Medulla oblongata (tissue), 1 donor: ENCODE data around the gene METTL8.

Source experiments
- DNase-seq: peaks from one replicate; pipeline ENCODE4 v3.0.0-alpha.2; 2015; ENCODE audit errors: extremely low spot score

Gene METTL8

DNA sequence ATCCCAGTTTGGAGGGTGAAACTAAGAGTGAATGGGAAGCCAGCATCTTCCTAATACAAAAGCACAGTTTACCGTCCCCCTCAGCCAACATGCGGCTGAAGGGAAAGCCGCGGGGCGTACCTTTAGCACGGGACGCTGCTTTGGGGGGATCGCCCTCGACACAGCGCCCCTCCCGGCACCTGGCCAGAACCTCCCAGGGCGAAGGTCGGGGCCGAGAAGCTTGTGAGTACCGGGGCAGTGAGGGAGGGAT, at the start of gene METTL8:
TSS of gene METTL8 (minus strand) at position 228 of the 250 bp plus-strand sequence. CDS start 41,805 bp downstream, outside the sequence.
- no peak for DNase-seq

- DNase-seq, result no peak
These were observed 49.1 kb upstream of the METTL8 start for GRCh38 chr2:171482877-171483276.

DNA sequence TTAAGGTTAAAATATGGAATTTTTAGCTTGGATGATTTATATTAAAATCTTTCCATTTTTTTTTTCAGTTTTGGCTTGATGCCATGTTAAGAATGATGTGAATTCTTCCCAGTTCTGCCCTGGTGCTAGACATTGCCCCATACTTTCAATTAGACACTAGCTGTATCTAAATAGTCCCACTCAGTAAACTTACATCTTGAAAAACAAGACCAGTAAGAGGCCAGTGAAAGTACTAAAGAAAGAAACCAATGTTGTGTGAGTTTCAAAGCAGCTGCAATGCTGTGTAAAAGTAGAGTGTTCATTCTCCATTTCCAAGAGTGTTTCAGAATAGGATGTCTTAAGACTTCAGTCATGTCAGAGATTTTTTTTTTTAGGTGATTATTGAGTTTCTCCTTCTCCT, 48.5 kb upstream of the METTL8 start:
- DNase-seq, result no peak

DNA sequence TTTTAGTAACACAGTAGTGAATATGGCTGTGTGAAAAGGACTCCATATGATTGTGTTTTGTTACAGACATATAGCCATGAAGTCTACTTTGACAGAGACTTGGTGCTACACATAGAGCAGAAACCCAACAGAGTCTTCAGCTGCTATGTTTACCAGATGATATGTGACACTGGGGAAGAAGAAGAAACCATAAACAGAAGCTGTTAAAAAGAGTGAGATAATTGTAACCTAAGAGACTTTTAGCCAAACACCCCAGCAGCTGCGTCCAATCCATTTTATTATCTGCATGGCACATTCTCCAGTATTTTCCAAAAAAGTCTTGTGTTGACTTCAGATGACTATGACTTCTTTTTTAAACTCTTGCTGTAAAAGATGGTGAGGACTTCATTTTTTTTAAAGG, 47.1 kb upstream of the METTL8 start:
- DNase-seq, result no peak

DNA sequence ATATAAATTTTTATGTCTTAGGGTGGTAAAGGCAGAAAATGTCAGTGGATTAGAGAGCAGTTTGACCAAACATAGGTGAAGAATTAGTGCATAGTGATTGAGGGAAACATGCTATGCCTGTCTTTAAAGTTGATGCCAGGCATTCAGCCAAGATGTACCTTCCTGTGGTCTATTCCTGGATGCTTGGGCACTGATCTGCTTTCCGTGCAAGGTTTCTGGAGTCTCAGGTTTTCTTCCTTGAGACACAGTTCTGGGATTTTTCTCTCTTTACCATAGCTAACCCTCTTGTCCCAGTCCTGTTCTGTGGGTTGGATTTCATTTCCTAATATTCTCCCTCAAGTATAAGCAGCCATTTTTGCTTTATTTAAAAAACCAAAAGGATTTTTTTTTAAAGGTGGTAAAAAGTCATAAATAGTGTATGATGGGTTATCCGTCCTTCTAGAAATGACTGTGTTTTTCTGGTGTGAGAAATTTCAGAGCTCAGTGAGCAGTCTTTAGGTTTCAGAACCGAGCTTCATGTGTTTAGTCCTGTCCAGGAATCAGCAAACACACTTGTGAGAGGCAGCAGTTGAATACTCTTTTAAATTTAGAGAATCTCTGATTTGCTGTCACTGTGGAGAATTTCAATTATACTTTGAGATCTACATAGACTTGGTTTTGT, 45.5 kb upstream of the METTL8 start:
- no peak for DNase-seq

GRCh38 chr2:171478345-171478744, 44.6 kb upstream of the METTL8 start:
- DNase-seq, result no peak

DNA sequence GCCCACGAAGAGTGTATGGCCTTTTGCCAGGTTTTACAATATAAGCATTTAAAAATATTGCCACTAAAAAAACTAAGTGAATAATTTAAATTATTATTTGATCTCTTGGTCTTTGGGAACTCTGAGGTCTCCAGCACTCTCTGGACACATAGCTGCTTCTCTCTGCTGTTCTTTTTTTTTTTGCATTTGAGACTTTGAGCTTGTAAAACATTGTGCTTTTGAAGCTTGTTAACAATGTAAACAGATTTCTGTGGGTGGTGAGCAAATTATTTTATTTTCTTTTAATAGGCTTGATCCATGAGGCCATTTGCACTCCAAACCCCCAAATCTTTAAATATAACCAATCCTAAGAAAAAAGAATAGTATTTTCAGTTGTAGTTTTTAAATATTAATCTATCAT, 42.2 kb upstream of the METTL8 start:
- DNase-seq, result no peak

GRCh38 chr2:171470129-171470528, 36.3 kb upstream of the METTL8 start:
- no peak for DNase-seq

DNA sequence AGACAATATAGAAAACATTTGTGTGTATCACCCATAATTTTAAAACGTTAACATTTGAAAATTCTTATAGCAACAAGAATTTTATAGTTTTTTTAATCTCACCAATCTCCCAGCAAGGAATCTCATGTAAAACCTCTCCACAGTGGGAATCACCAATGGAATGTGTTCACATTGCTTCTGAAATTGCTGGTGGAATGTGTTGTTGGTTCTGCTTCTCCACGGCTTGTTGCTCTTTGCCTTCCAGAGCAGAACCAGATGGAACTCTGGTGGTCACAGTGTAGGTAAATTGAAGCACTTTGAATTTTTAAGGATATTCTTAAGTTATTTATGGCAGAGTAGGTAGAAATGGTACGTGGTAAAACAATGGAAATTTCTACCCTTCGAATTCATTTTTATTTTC, 35.4 kb upstream of the METTL8 start:
- no peak for DNase-seq

DNA sequence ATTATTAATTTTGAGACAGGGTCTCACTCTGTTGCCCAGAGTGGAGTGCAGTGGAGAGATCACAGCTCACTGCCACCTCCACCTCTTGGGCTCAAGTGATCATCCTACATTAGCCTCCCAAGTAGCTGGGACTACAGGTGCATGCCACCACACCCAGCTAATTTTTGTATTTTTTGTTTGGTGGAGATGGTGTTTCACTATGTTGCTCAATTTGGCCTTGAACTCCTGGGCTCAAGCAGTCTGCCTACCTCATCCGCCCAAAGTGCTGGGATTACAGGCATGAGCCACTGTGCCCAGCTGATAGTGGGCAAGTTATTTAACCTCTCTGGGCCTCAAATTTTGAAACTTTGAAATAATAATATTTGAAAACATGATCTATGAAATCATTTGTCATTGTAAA, 26.7 kb upstream of the METTL8 start:
- DNase-seq, result no peak

GRCh38 chr2:171459498-171459897, 25.7 kb upstream of the METTL8 start:
- DNase-seq, result no peak

DNA sequence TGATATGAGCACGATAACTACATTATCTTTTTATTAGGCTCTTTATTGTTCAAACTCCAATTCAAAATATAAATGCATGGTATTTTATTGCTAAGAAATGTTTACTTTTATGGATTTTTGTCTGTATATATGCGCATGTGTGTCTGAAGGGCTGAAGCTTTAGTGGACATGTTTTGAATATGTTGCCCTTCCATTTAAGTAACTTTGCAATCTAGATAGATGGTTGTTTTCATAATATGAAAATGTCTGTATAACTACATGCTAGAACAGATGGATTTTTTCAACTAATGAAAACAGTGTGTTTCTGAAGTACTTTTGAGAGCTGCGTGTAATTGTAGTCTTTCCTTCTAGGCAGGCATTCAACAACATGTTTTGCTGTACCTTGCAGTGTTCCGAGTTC, 19.0 kb upstream of the METTL8 start:
- DNase-seq, result no peak

DNA sequence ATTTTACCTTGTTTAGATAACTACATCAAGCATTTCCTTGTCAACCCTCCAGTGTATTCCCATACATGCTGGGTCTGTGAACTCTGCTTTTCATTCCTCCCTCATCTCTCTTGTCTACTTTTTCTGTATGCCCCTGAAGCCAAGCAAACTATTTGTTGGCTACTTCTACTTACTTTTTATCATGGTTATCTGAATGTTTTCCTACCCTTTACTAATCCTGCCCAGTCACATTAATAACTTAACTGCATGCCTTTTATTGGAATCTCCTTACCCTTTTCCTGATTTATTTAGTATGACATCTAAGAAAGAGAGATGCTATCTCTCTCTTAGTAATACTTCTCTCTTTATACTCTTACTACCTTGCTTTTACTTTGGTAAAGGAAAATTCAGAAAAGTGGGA, 17.3 kb upstream of the METTL8 start:
- no peak for DNase-seq

GRCh38 chr2:171447675-171448074, 13.9 kb upstream of the METTL8 start:
- no peak for DNase-seq

DNA sequence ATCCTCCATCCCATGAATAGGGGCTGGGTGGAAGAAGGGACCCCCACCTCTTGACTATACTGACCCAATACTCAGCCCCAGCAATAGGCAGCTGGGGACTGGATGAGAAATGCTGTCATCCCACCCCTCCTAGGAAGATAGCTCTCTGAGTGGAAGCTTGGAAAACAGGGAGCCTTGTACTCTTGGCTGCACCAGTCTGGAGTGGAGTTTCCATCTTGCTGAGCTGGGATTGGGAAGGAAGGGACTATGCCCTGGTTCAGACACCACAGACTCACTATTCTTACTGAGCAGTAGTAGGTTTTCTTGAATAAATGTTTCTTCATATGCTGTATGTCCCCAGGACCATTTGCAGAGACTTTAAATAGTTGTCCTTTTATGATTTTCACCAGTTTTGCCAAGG, 7.7 kb upstream of the METTL8 start:
- no peak for DNase-seq

- DNase-seq, result no peak
These were observed 2.5 kb upstream of the METTL8 start for GRCh38 chr2:171436307-171436706.

DNA sequence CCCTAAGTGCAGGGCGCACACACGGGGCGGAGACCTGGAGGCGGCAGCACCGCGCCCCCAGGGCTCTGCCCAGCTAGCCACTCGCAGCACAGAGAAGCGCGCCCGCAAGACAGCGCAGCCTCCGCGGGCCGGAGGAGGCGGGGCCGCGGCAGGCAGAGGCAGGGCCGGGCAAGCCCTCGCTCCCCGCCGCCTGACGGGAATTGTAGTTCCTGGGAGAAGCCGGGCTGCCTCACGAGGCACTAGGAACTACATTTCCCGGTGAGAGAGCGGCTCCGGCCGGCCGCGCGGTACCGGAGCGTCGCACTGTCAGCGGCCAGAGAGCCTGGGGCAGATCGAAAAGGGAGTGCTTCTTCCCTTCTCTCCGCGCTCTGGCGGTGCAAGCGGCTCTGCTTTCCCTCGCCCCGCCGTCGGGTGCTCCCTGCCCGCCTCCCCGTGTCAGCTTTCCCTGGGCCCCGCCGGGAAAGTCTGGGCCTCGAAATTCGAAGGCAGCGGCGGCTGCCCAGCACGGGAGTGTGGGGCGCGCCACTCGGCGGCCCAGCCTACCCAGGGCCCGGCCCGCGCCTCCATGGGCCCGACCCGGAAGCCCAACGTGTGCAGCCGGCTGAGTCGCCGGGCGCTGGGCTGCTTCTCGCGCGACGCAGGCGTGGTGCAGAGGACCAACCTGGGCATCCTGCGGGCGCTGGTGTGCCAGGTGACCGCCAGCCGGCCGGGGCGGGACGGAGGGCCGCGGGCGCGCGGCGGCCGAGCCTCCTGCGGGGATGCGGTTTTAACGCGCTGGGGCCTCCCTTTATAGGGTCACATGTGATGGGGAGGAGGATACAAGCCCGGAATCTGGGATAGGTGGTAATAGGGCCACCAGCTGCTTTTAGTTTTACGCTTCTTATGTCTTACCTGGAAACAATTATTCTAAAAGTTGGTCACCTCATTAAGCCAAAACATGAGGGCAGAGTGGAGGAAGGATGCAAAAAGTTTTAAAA, 511 bp upstream of the METTL8 start, which contains the start of gene DCAF17:
TSS of gene DCAF17 (plus strand) at position 214 of the 977 bp plus-strand sequence. CDS start at position 566, 352 bp downstream.
- peak; percentile 98 for DNase-seq

- peak; percentile 28 for DNase-seq
These were observed 624 bp downstream of the METTL8 start for GRCh38 chr2:171432969-171433762.

GRCh38 chr2:171432206-171432968, 1.4 kb downstream of the METTL8 start:
- DNase-seq, result no peak

- no peak for DNase-seq
These were observed 2.1 kb downstream of the METTL8 start for GRCh38 chr2:171431677-171432167.
